ENCODE measurements around the gene SLC12A7.
"Not testable (repeated sequence)": the region's sequence is repeated elsewhere in the genome, so short reads cannot be mapped to it uniquely, and the experiment has no call there.

The SLC12A7 gene

GRCh38 chr5:1026700-1027621 lies 84.9 kb downstream of the SLC12A7 start:
- no peak for TF ChIP-seq JUND (IDR thresholded peaks at IDR 0.05; ENCODE audit: low read depth)
- no peak for DNase-seq (ENCODE audit: low read depth in 1 of 2, low spot score in 1 of 2)
- in situ Hi-C loops (cut with HindIII; ENCODE audit: low pct_unique_long_range_greater_than_20kb, low sequenced_read_pairs) = no loop called here

- DNase-seq (ENCODE audit: low read depth in 1 of 2, low spot score in 1 of 2); in situ Hi-C loops (cut with HindIII; ENCODE audit: low pct_unique_long_range_greater_than_20kb, low sequenced_read_pairs): not testable (repeated sequence)
These were observed 89.9 kb downstream of the SLC12A7 start for GRCh38 chr5:1021969-1022336.

- no peak for TF ChIP-seq JUND (IDR thresholded peaks at IDR 0.05; ENCODE audit: low read depth)
- DNase-seq (ENCODE audit: low read depth in 1 of 2, low spot score in 1 of 2) = no peak
- in situ Hi-C loops (cut with HindIII; ENCODE audit: low pct_unique_long_range_greater_than_20kb, low sequenced_read_pairs) = no loop called here
These were observed 90.5 kb downstream of the SLC12A7 start for GRCh38 chr5:1021136-1021968.

- no peak for TF ChIP-seq JUND (IDR thresholded peaks at IDR 0.05; ENCODE audit: low read depth)
- in situ Hi-C loops (cut with HindIII; ENCODE audit: low pct_unique_long_range_greater_than_20kb, low sequenced_read_pairs) = no loop called here
- DNase-seq (ENCODE audit: low read depth in 1 of 2, low spot score in 1 of 2) = no peak
These were observed 91.4 kb downstream of the SLC12A7 start for GRCh38 chr5:1020452-1020961.

GRCh38 chr5:1019001-1019905 lies 92.6 kb downstream of the SLC12A7 start:
- in situ Hi-C loops (cut with HindIII; ENCODE audit: low pct_unique_long_range_greater_than_20kb, low sequenced_read_pairs) = no loop called here
- DNase-seq (ENCODE audit: low read depth in 1 of 2, low spot score in 1 of 2) = no peak
- no peak for TF ChIP-seq JUND (IDR thresholded peaks at IDR 0.05; ENCODE audit: low read depth)

- no peak for DNase-seq (ENCODE audit: low read depth in 1 of 2, low spot score in 1 of 2)
- TF ChIP-seq JUND (IDR thresholded peaks at IDR 0.05; ENCODE audit: low read depth) = no peak
- in situ Hi-C loops (cut with HindIII; ENCODE audit: low pct_unique_long_range_greater_than_20kb, low sequenced_read_pairs) = no loop called here
These were observed 93.3 kb downstream of the SLC12A7 start for GRCh38 chr5:1018596-1018995.

GRCh38 chr5:1017691-1018455 lies 94.0 kb downstream of the SLC12A7 start:
- DNase-seq (ENCODE audit: low read depth in 1 of 2, low spot score in 1 of 2) = no peak

GRCh38 chr5:1017056-1017455 lies 94.8 kb downstream of the SLC12A7 start:
- TF ChIP-seq JUND (IDR thresholded peaks at IDR 0.05; ENCODE audit: low read depth) = no peak
- DNase-seq (ENCODE audit: low read depth in 1 of 2, low spot score in 1 of 2) = no peak
- in situ Hi-C loops (cut with HindIII; ENCODE audit: low pct_unique_long_range_greater_than_20kb, low sequenced_read_pairs) = no loop called here

More at GRCh38 chr5:1017691-1018455, 94.0 kb downstream of the SLC12A7 start:
- in situ Hi-C loops (cut with HindIII; ENCODE audit: low pct_unique_long_range_greater_than_20kb, low sequenced_read_pairs) = no loop called here
- TF ChIP-seq JUND (IDR thresholded peaks at IDR 0.05; ENCODE audit: low read depth) = no peak

- in situ Hi-C loops (cut with HindIII; ENCODE audit: low pct_unique_long_range_greater_than_20kb, low sequenced_read_pairs) = no loop called here
- DNase-seq (ENCODE audit: low read depth in 1 of 2, low spot score in 1 of 2) = no peak
- TF ChIP-seq JUND (IDR thresholded peaks at IDR 0.05; ENCODE audit: low read depth) = no peak
These were observed 95.4 kb downstream of the SLC12A7 start for GRCh38 chr5:1016476-1016875.

GRCh38 chr5:1016036-1016435 lies 95.8 kb downstream of the SLC12A7 start:
- no peak for TF ChIP-seq JUND (IDR thresholded peaks at IDR 0.05; ENCODE audit: low read depth)
- in situ Hi-C loops (cut with HindIII; ENCODE audit: low pct_unique_long_range_greater_than_20kb, low sequenced_read_pairs) = no loop called here

GRCh38 chr5:1015507-1015906 lies 96.4 kb downstream of the SLC12A7 start:
- in situ Hi-C loops (cut with HindIII; ENCODE audit: low pct_unique_long_range_greater_than_20kb, low sequenced_read_pairs) = no loop called here
- no peak for DNase-seq (ENCODE audit: low read depth in 1 of 2, low spot score in 1 of 2)

More at GRCh38 chr5:1016036-1016435, 95.8 kb downstream of the SLC12A7 start:
- no peak for DNase-seq (ENCODE audit: low read depth in 1 of 2, low spot score in 1 of 2)

More at GRCh38 chr5:1015507-1015906, 96.4 kb downstream of the SLC12A7 start:
- TF ChIP-seq JUND (IDR thresholded peaks at IDR 0.05; ENCODE audit: low read depth) = no peak

Measured in T47D (cell line).